Caco-2 (cell line): ENCODE results near the gene FGF3. TPM values are rescaled to one million over a fixed set of nuclear protein-coding genes. Genes with fewer than 3 reads are reported as not detected.

ENCODE experiments used
- BruUV-seq: library from RNA; stranded (reverse); fragments of 400-500 nt; replicated peaks from 2 replicates; lab custom pipeline; 2021; lab: Mats Ljungman, UMichigan
- CTCF ChIA-PET: fragments of 300-600 bp; sonication (Branson Sonifier 250); formaldehyde crosslinking; loops from one replicate; lab custom pipeline; 2022; ENCODE audit warnings: antibody characterized with exemption; lab: Charles Lee
- POLR2A ChIA-PET: fragments of 300-600 bp; sonication (Branson Sonifier 250); formaldehyde crosslinking; loops from one replicate; lab custom pipeline; 2022; ENCODE audit warnings: antibody characterized with exemption; lab: Charles Lee
- DNase-seq, 2 experiments: peaks; one replicate each; pipeline versions ENCODE4 v3.0.0 to v3.0.0-alpha.2; 2020 to 2022
- H3K27me3 ChIP-seq: replicated peaks from 2 replicates; pipeline ENCODE4 v1.6.0; 2011; ENCODE audit warnings: low read length; ENCODE audit not compliant: control insufficient read depth, insufficient read depth
- H3K36me3 ChIP-seq: 2 replicates; pipeline ENCODE4 v1.5.1; 2011; ENCODE audit warnings: low read length; ENCODE audit not compliant: control insufficient read depth, insufficient read depth
- H3K4me1 ChIP-seq: fragments of 250-450 bp; sonication (Bioruptor Pico); 2 replicates; pipeline ENCODE4 v1.5.1; 2020; ENCODE audit warnings: mild to moderate bottlenecking
- H3K4me3 ChIP-seq: 2 replicates; pipeline ENCODE4 v1.5.1; 2011; ENCODE audit warnings: low read depth, mild to moderate bottlenecking, control low read depth, low read length
- H3K9me3 ChIP-seq: fragments of 250-450 bp; sonication (Bioruptor Pico); 2 replicates; pipeline ENCODE4 v1.5.1; 2020; ENCODE audit warnings: mild to moderate bottlenecking, moderate library complexity
- H3K27ac Mint-ChIP-seq: one replicate; pipeline ENCODE4 v1.8.0; 2022; ENCODE audit warnings: mixed read lengths; ENCODE audit not compliant: unreplicated experiment
- H3K27me3 Mint-ChIP-seq: one replicate; pipeline ENCODE4 v1.8.0; 2022; ENCODE audit warnings: mixed read lengths; ENCODE audit not compliant: insufficient read depth, unreplicated experiment
- H3K36me3 Mint-ChIP-seq: one replicate; pipeline ENCODE4 v1.8.0; 2022; ENCODE audit warnings: mild to moderate bottlenecking, mixed read lengths; ENCODE audit not compliant: insufficient read depth, unreplicated experiment
- H3K4me1 Mint-ChIP-seq: one replicate; pipeline ENCODE4 v1.8.0; 2022; ENCODE audit warnings: low read depth, mixed read lengths; ENCODE audit not compliant: unreplicated experiment
- H3K4me3 Mint-ChIP-seq: one replicate; pipeline ENCODE4 v1.8.0; 2022; ENCODE audit warnings: mild to moderate bottlenecking, moderate library complexity, mixed read lengths; ENCODE audit not compliant: unreplicated experiment
- H3K9me3 Mint-ChIP-seq: one replicate; pipeline ENCODE4 v1.8.0; 2022; ENCODE audit warnings: mixed read lengths; ENCODE audit not compliant: unreplicated experiment
- CTCF ChIP-seq, 2 experiments: fragments of 200-600 bp in 1 of 2; IDR thresholded peaks; 1 replicate in 1 of 2; 2 replicates in 1 of 2; pipeline versions ENCODE4 v1.5.1 to v1.8.0; 2011 to 2022; ENCODE audit warnings: antibody characterized with exemption in 1 of 2, control low read depth in 1 of 2, inconsistent platforms in 1 of 2, low read depth in 1 of 2, low read length in 1 of 2, mild to moderate bottlenecking in 1 of 2, moderate library complexity in 1 of 2; ENCODE audit not compliant: insufficient read depth in 1 of 2, severe bottlenecking in 1 of 2, unreplicated experiment in 1 of 2
- intact Hi-C: fragments of 100-400 bp; cut with micrococcal nuclease; formaldehyde crosslinking; loops from one replicate; pipeline ENCODE4 v1.10.0; 2022; ENCODE audit not compliant: unreplicated experiment
- total RNA-seq: library from RNA; stranded (reverse); gene quantifications from 2 replicates; pipeline ENCODE4 v1.2.3, GENCODE V29; 2022

FGF3 gene
- total RNA-seq, 1 experiment from 2014 or later, result not detected

DNA sequence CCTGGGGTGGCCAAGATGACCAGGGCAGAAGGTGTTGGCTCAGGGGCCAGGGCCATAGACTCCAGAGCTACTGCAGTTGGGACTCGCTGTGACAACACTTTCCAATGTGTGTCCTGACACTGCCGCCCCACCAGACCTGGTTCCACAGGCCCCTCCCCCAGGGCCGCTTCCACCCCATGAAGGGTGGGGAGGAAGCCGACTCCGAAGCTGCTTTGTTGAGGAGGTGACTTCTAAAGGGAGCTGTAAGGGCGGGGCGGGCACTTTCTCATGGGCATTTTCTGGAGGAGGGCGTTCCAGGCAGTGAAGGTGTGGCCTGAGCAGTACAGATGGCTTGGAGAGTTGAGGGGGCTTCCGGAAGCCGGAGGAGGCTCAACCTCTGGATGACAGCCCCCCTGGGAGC, 6.3 kb downstream of the FGF3 start:
- Histone ChIP-seq H3K4me3 (no peak overlapping the region), H3K27me3 (peaks cover 13% of the 10 kb centered on the region), H3K36me3 (no peaks in the 10 kb centered on the region), H3K4me1 (peaks cover 14% of the 10 kb centered on the region), H3K9me3 (no peaks in the 10 kb centered on the region)
- no peaks in the 10 kb centered on the region for H3K4me1 Mint-ChIP-seq
- ChIA-PET POLR2A (no interaction called here), CTCF (interaction anchor here (0.6 kb wide), 1 partner anchor 95 kb away, joined by 3 read pairs; no protein-coding TSS in a partner anchor)
- no peak overlapping the region for H3K4me3 Mint-ChIP-seq
- no TSS peak for BruUV-seq
- H3K27ac Mint-ChIP-seq, result no peak overlapping the region
- intact Hi-C loops, result no loop called here
- H3K9me3 Mint-ChIP-seq, result no peaks in the 10 kb centered on the region
- peaks cover 16% of the 10 kb centered on the region for H3K27me3 Mint-ChIP-seq
- no peak for DNase-seq
- no peaks in the 10 kb centered on the region for H3K36me3 Mint-ChIP-seq
- no peak for TF ChIP-seq CTCF (IDR thresholded peaks at IDR 0.05; ENCODE audit: insufficient read depth in 1 of 2, low read depth in 1 of 2, low read length in 1 of 2, severe bottlenecking in 1 of 2, unreplicated experiment in 1 of 2)

DNA sequence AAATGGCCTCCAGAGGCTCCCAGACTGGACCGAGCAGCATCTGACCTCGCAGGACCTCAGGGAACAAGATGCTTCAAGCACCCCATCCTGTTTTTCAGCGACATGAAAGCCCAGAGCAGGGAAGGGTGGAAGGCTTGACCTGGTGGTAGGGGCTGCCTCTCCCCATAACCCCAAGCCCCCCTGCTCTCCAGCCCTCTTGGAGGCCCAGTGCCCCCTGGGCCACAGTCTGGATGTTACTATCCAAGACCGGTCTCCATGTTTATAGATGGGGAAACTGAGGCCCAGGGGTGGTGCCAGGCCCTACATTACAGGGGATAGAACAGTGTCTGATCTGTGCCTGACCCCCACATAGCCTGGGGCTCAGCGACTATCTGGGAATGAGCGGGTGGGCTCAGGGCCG, 7.0 kb downstream of the FGF3 start:
- no peak for DNase-seq
- peaks cover 8% of the 10 kb centered on the region for H3K4me1 ChIP-seq
- BruUV-seq, result no TSS peak
- intact Hi-C loops, result no loop called here
- peaks cover 16% of the 10 kb centered on the region for H3K27me3 Mint-ChIP-seq
- no peaks in the 10 kb centered on the region for H3K9me3 ChIP-seq
- no peaks in the 10 kb centered on the region for H3K4me1 Mint-ChIP-seq
- no peaks in the 10 kb centered on the region for H3K9me3 Mint-ChIP-seq
- POLR2A ChIA-PET, result no interaction called here
- CTCF ChIA-PET, result no interaction called here
- no peak overlapping the region for H3K4me3 ChIP-seq
- TF ChIP-seq CTCF (IDR thresholded peaks at IDR 0.05; ENCODE audit: insufficient read depth in 1 of 2, low read depth in 1 of 2, low read length in 1 of 2, severe bottlenecking in 1 of 2, unreplicated experiment in 1 of 2), result no peak
- H3K27me3 ChIP-seq, result peaks cover 8% of the 10 kb centered on the region
- H3K4me3 Mint-ChIP-seq, result no peak overlapping the region
- H3K27ac Mint-ChIP-seq, result no peak overlapping the region
- H3K36me3 ChIP-seq, result no peaks in the 10 kb centered on the region
- no peaks in the 10 kb centered on the region for H3K36me3 Mint-ChIP-seq

- no peaks in the 10 kb centered on the region for H3K36me3 Mint-ChIP-seq
- no peaks in the 10 kb centered on the region for H3K36me3 ChIP-seq
- no peak overlapping the region for H3K4me3 ChIP-seq
- no peak for TF ChIP-seq CTCF (IDR thresholded peaks at IDR 0.05; ENCODE audit: insufficient read depth in 1 of 2, low read depth in 1 of 2, low read length in 1 of 2, severe bottlenecking in 1 of 2, unreplicated experiment in 1 of 2)
- no peaks in the 10 kb centered on the region for H3K9me3 Mint-ChIP-seq
- H3K27me3 Mint-ChIP-seq, result peaks cover 15% of the 10 kb centered on the region
- ChIA-PET POLR2A (no interaction called here), CTCF (interaction anchor here (1.6 kb wide), 1 partner anchor 10 kb away, joined by 4 read pairs; no protein-coding TSS in a partner anchor)
- H3K9me3 ChIP-seq, result no peaks in the 10 kb centered on the region
- H3K4me1 ChIP-seq, result peaks cover 6% of the 10 kb centered on the region; the same call in 1 of the 2 replicates
- intact Hi-C loops, result no loop called here
- DNase-seq, result peak in 1 of 2 experiments; percentile 39
- peaks cover 3% of the 10 kb centered on the region for H3K27me3 ChIP-seq
- BruUV-seq, result no TSS peak
- no peak overlapping the region for H3K27ac Mint-ChIP-seq
- no peaks in the 10 kb centered on the region for H3K4me1 Mint-ChIP-seq
- no peak overlapping the region for H3K4me3 Mint-ChIP-seq
Observed at GRCh38 chr11:69811431-69811830, 7.8 kb downstream of the FGF3 start.
